NOMO-1 (cell line): Measurements from ENCODE around the gene UNC5A.
"Not testable (repeated sequence)": the region's sequence is repeated elsewhere in the genome, so short reads cannot be mapped to it uniquely, and the experiment has no call there.

Experiments
- DNase-seq, 2 experiments: peaks; one replicate each; lab custom pipeline; 2025; ENCODE audit not compliant: unreplicated experiment in 2 of 2; lab: John Stamatoyannopoulos, UW

The UNC5A gene

GRCh38 chr5:176860381-176860780, 50.0 kb downstream of the UNC5A start:
- DNase-seq: no peak

GRCh38 chr5:176861276-176861675, 50.9 kb downstream of the UNC5A start:
- no peak for DNase-seq

- no peak for DNase-seq
These were observed 52.1 kb downstream of the UNC5A start for GRCh38 chr5:176862330-176862995.

- DNase-seq: peak in 1 of 2 experiments; percentile 18
These were observed 52.8 kb downstream of the UNC5A start for GRCh38 chr5:176863041-176863764.

GRCh38 chr5:176863765-176864098, 53.4 kb downstream of the UNC5A start:
- DNase-seq: no peak

- DNase-seq: no peak
These were observed 54.4 kb downstream of the UNC5A start for GRCh38 chr5:176864755-176865154.

- DNase-seq: no peak
These were observed 55.6 kb downstream of the UNC5A start for GRCh38 chr5:176865964-176866363.

GRCh38 chr5:176866707-176867310, 56.5 kb downstream of the UNC5A start:
- DNase-seq: no peak

- DNase-seq: no peak
These were observed 57.8 kb downstream of the UNC5A start for GRCh38 chr5:176868126-176868525.

- no peak for DNase-seq
These were observed 58.4 kb downstream of the UNC5A start for GRCh38 chr5:176868731-176869130.

- DNase-seq: no peak
These were observed 59.2 kb downstream of the UNC5A start for GRCh38 chr5:176869501-176870109.

GRCh38 chr5:176870110-176870591, 59.8 kb downstream of the UNC5A start:
- DNase-seq: no peak

GRCh38 chr5:176870644-176871043, 60.3 kb downstream of the UNC5A start:
- not testable (repeated sequence) for DNase-seq

GRCh38 chr5:176872586-176872985, 62.2 kb downstream of the UNC5A start:
- DNase-seq: not testable (repeated sequence)

- DNase-seq: not testable (repeated sequence)
These were observed 62.7 kb downstream of the UNC5A start for GRCh38 chr5:176873011-176873410.

GRCh38 chr5:176873541-176874172, 63.3 kb downstream of the UNC5A start:
- no peak for DNase-seq

- DNase-seq: no peak
These were observed 63.9 kb downstream of the UNC5A start for GRCh38 chr5:176874198-176874780.

GRCh38 chr5:176875014-176875550, 64.7 kb downstream of the UNC5A start:
- DNase-seq: no peak

- DNase-seq: no peak
These were observed 65.6 kb downstream of the UNC5A start for GRCh38 chr5:176875783-176876505.
